NOMO-1 treated with dmso at 0.1 percent for 144 hours (cell line): ENCODE results near the gene RAB3IL1.
A peak's percentile ranks its signal among the peaks of the same experiment; 100 is the strongest.
"Not testable (repeated sequence)": the region's sequence is repeated elsewhere in the genome, so short reads cannot be mapped to it uniquely, and the experiment has no call there.

ENCODE experiments used
- DNase-seq: peaks from one replicate; lab custom pipeline; 2025; ENCODE audit not compliant: unreplicated experiment; lab: John Stamatoyannopoulos, UW

Gene RAB3IL1

GRCh38 chr11:61917334-61918109 lies at the start of gene RAB3IL1:
Gene RAB3IL1, minus strand, starts transcription at chr11:61917566. Its CDS starts 199 bp downstream, at chr11:61917367.
- DNase-seq: no peak

DNA sequence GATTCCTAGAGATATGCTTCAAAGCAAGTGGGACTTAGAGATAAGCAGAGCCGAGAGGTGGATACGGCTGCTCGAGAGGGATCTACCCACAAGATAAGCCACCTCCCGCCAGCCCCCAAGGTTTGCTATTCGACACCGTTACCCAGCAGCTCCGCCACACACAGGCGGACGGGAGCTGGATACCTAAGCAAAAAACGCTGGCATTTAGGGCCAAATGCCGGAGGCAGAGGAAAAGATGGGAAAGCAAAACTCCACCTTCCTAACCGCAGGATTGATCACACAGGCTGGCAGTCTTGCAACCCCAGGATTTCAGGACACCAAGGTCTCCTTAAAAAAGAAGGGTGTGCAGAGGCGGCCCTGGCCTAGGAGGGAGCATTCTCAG lies 49.4 kb upstream of the RAB3IL1 start:
- DNase-seq: no peak

- DNase-seq: not testable (repeated sequence)
Observed at GRCh38 chr11:61964666-61965271, 47.4 kb upstream of the RAB3IL1 start.

GRCh38 chr11:61964058-61964665 lies 46.8 kb upstream of the RAB3IL1 start:
- DNase-seq: no peak

- peak; percentile 70 for DNase-seq
Observed at GRCh38 chr11:61963282-61964057, 46.1 kb upstream of the RAB3IL1 start.

GRCh38 chr11:61963016-61963281 lies 45.6 kb upstream of the RAB3IL1 start:
- DNase-seq: no peak

GRCh38 chr11:61962213-61963015 lies 45.0 kb upstream of the RAB3IL1 start:
- no peak for DNase-seq

DNA sequence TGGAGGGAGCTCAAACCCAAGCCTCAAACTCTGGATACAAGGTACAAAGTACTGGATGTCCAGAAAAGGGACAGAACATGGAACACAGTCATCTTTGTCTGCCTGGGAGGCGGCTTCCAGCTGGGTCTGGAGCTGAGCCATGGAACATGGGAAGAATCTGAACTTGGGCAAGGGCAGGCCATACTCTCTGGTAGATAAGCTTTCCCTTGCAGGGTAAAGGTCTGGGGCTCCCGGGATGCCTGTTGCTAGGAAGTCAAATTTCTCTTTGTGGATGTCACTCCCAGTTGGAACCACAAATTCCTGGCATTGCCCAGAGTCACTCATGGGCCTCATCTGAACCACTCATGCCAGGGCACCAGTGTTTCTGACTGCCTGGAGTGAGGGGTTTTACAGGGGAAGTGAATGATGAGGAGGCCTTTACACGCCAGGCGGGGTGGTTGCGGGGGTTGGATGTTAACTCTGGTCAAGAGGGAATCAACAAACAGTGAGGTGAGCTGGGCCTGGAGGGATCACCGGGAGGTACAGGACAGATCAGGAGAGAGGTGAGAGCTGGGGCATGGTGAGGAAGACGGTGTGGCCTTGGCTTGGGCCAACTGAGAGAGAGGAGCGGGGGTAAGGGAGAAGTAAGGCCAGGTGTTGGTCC lies 44.3 kb upstream of the RAB3IL1 start:
- DNase-seq: no peak

DNA sequence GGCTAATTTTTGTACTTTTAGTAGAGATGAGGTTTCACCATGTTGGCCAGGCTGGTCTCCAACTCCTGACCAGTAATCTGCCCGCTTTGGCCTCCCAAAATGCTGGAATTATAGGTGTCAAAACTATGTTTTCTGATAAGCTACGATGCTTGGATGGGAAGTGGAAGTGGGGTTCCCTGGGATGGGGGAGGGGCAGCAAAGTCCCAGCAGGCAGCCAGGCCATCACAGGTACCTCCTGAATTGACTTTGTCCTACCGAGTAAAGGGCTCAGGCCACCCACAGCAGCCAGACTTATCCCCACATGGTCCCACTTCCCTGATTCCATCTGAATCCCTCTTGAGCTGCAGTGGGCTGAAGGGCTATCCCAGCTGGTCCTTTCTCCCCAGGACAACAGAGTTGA lies 43.2 kb upstream of the RAB3IL1 start:
- no peak for DNase-seq

GRCh38 chr11:61959678-61960077 lies 42.3 kb upstream of the RAB3IL1 start:
- no peak for DNase-seq

DNA sequence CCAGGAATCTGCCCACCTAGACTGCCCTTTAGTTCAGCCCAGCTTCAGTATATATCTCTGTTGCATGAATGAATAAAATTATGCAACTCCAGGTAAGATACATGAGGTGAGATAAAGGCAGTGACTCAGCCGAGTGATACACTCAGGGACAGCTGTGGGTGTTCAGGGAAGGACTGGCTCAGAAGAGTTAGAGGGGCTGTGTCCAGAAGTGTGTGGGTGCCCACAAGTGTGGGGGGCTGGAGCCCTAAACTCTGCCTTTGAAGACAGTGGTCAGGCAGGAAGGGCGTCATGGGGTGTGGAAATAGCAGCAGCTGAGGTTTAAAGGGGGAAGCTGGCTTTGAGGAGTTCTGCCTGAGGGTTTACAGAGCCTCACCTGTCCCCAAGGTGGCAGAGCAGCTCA lies 41.7 kb upstream of the RAB3IL1 start:
- DNase-seq: no peak

DNA sequence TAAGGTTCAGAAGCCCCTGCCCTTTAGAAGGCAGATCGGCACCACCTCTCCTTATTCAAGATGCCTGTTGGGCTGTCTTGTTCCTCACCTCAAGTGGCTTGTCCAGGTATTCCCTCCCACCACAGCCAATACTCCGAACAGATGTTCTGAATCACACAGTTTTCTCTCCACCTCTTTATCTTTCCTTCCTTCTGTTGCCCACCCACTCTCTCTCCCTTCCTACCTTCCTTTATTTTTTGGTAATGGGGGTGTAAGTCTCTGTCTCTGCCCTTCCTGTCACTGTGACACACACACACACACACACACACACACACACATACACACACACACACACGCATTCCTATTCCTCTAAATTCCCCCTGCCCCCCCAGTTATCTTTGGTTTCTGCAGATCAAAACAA lies 41.2 kb upstream of the RAB3IL1 start:
- DNase-seq: no peak

GRCh38 chr11:61957021-61957770 lies 39.8 kb upstream of the RAB3IL1 start:
- no peak for DNase-seq

- DNase-seq: no peak
Observed at GRCh38 chr11:61956191-61957020, 39.0 kb upstream of the RAB3IL1 start.

DNA sequence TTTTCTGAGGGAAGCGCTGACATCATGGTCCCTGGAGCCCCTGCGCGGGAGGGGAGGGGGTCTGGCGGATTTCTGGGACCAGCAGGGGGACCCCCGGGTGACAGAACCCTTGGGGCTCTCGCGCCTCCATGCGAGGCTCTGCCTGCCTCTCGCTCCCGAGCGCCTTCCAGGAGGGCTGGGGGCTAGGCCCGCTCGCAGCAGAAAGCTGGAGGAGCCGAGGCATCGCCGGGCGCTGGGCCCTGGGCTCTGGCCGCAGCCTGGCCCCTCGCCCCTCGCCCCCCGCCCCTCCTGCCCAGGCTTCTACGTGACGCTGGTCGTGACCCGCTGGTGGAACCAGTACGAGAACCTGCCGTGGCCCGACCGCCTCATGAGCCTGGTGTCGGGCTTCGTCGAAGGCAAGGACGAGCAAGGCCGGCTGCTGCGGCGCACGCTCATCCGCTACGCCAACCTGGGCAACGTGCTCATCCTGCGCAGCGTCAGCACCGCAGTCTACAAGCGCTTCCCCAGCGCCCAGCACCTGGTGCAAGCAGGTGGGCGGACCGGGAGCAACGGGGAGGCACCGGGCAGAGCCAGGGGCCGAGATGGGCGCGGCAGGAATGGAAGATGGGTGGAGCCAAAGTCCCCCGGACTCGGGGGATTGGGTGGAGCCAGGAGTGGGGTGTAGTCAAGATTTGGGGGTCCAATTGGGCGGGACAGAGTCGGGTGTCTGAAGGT lies 38.2 kb upstream of the RAB3IL1 start:
- no peak for DNase-seq

GRCh38 chr11:61954851-61955421 lies 37.6 kb upstream of the RAB3IL1 start:
- DNase-seq: peak; percentile 70

- DNase-seq: no peak
Observed at GRCh38 chr11:61954106-61954850, 36.9 kb upstream of the RAB3IL1 start.
